ENCODE data around the gene KCNC3.

- TF ChIP-seq CTCF (IDR thresholded peaks at IDR 0.05; ENCODE audit: low read depth, low read length, missing input control) (no peak), ATF3 (IDR thresholded peaks at IDR 0.05) (no peak), RAD21 (IDR thresholded peaks at IDR 0.05) (no peak)
Measured at GRCh38 chr19:50334741-50335421, 5.7 kb upstream of the KCNC3 start.
